Activated CD4-positive, alpha-beta memory T cell treated with anti-CD3 and anti-CD28 coated beads for 36 hours (primary cell): ENCODE measurements around the gene CAMK2D. TPM values are rescaled to one million over a fixed set of nuclear protein-coding genes. Genes with fewer than 3 reads are reported as not detected.
A peak's percentile ranks its signal among the peaks of the same experiment; 100 is the strongest.

Experiments used
- CTCF ChIA-PET: fragments of 350-600 bp; sonication (Branson Sonifier 250); formaldehyde crosslinking; loops from one replicate; lab custom pipeline; 2021; ENCODE audit warnings: antibody characterized with exemption, inconsistent platforms; lab: Charles Lee
- POLR2A ChIA-PET: fragments of 350-600 bp; sonication (Branson Sonifier 250); formaldehyde crosslinking; loops from one replicate; lab custom pipeline; 2021; ENCODE audit warnings: antibody characterized with exemption; lab: Charles Lee
- DNase-seq: peaks from one replicate; pipeline ENCODE4 v3.0.0-alpha.2; 2020
- H3K27ac Mint-ChIP-seq: one replicate; pipeline ENCODE4 v1.8.0; 2021; ENCODE audit warnings: mixed read lengths
- H3K27me3 Mint-ChIP-seq: one replicate; pipeline ENCODE4 v1.8.0; 2021; ENCODE audit warnings: mixed read lengths
- H3K36me3 Mint-ChIP-seq: one replicate; pipeline ENCODE4 v1.8.0; 2021; ENCODE audit warnings: mixed read lengths
- H3K4me1 Mint-ChIP-seq: one replicate; pipeline ENCODE4 v1.8.0; 2021; ENCODE audit warnings: low read depth, mixed read lengths
- H3K4me3 Mint-ChIP-seq: one replicate; pipeline ENCODE4 v1.8.0; 2021; ENCODE audit warnings: mild to moderate bottlenecking, mixed read lengths
- H3K9me3 Mint-ChIP-seq: one replicate; pipeline ENCODE4 v1.8.0; 2021; ENCODE audit warnings: mixed read lengths
- intact Hi-C: fragments of 100-400 bp; cut with micrococcal nuclease; formaldehyde crosslinking; loops from one replicate; pipeline ENCODE4 v1.15.1; 2023
- total RNA-seq, 2 experiments: library from RNA; stranded (reverse); gene quantifications; one replicate each; pipeline ENCODE4 v1.2.3, GENCODE V29; 2021

CAMK2D gene
- total RNA-seq, 2 experiments from 2014 or later, result 82.5 to 82.9 TPM

GRCh38 chr4:113555868-113556267 is 205.7 kb downstream of the CAMK2D start:
- intact Hi-C loops, result no loop called here
- CTCF ChIA-PET, result interaction anchor here (2.8 kb wide), 1 partner anchor 8 kb away, joined by 13 read pairs; no protein-coding TSS in a partner anchor
- Mint-ChIP-seq H3K27ac (no peak overlapping the region), H3K9me3 (no peaks in the 10 kb centered on the region), H3K4me1 (peaks cover 3% of the 10 kb centered on the region), H3K27me3 (no peaks in the 10 kb centered on the region), H3K36me3 (peaks cover 18% of the 10 kb centered on the region), H3K4me3 (no peak overlapping the region)
- POLR2A ChIA-PET, result no interaction called here
- DNase-seq, result no peak

- POLR2A ChIA-PET, result no interaction called here
- peaks cover 13% of the 10 kb centered on the region for H3K36me3 Mint-ChIP-seq
- CTCF ChIA-PET, result interaction anchor here (1.6 kb wide), 1 partner anchor 158 kb away, joined by 3 read pairs; no protein-coding TSS in a partner anchor
- no peaks in the 10 kb centered on the region for H3K9me3 Mint-ChIP-seq
- DNase-seq, result no peak
- H3K4me1 Mint-ChIP-seq, result peaks cover 8% of the 10 kb centered on the region
- no peaks in the 10 kb centered on the region for H3K27me3 Mint-ChIP-seq
- intact Hi-C loops, result no loop called here
- no peak overlapping the region for H3K27ac Mint-ChIP-seq
- no peak overlapping the region for H3K4me3 Mint-ChIP-seq
Observed at GRCh38 chr4:113553082-113553481, 208.5 kb downstream of the CAMK2D start.

GRCh38 chr4:113550510-113550909 is 211.0 kb downstream of the CAMK2D start:
- Mint-ChIP-seq H3K4me1 (peaks cover 21% of the 10 kb centered on the region), H3K27me3 (no peaks in the 10 kb centered on the region), H3K36me3 (peaks cover 12% of the 10 kb centered on the region), H3K9me3 (no peaks in the 10 kb centered on the region), H3K4me3 (no peak overlapping the region), H3K27ac (no peak overlapping the region)
- intact Hi-C loops, result no loop called here
- no peak for DNase-seq
- ChIA-PET CTCF (no interaction called here), POLR2A (no interaction called here)

- CTCF ChIA-PET, result interaction anchor here (0.6 to 3.5 kb wide), 33 partner anchors 8 to 524 kb away, joined by 3 to 34 read pairs (median 4); no protein-coding TSS in a partner anchor
- POLR2A ChIA-PET, result interaction anchor here (0.8 to 1.2 kb wide), 3 partner anchors 9 to 214 kb away, joined by 3 to 4 read pairs (median 3); no protein-coding TSS in a partner anchor
- H3K27ac Mint-ChIP-seq, result peak overlapping the region; percentile 20
- peaks cover 21% of the 10 kb centered on the region for H3K4me1 Mint-ChIP-seq
- no peak for DNase-seq
- H3K9me3 Mint-ChIP-seq, result no peaks in the 10 kb centered on the region
- intact Hi-C loops, result loop anchor here (10.0 kb wide), 1 partner anchor 526 kb away; no protein-coding TSS in a partner anchor
- no peaks in the 10 kb centered on the region for H3K27me3 Mint-ChIP-seq
- H3K4me3 Mint-ChIP-seq, result no peak overlapping the region
- peaks cover 21% of the 10 kb centered on the region for H3K36me3 Mint-ChIP-seq
Observed at GRCh38 chr4:113548303-113548702, 213.2 kb downstream of the CAMK2D start.

- Mint-ChIP-seq H3K9me3 (no peaks in the 10 kb centered on the region), H3K4me1 (peaks cover 21% of the 10 kb centered on the region), H3K36me3 (peaks cover 24% of the 10 kb centered on the region), H3K27ac (peak overlapping the region; percentile 21), H3K27me3 (no peaks in the 10 kb centered on the region), H3K4me3 (peak overlapping the region; percentile 12)
- intact Hi-C loops, result loop anchor here (1.0 to 10.0 kb wide), 13 partner anchors 8 to 527 kb away; no protein-coding TSS in a partner anchor
- ChIA-PET POLR2A (interaction anchor here (0.7 to 1.3 kb wide), 8 partner anchors 8 to 279 kb away, joined by 3 to 4 read pairs (median 3); no protein-coding TSS in a partner anchor), CTCF (interaction anchor here (0.6 to 3.5 kb wide), 41 partner anchors 8 to 524 kb away, joined by 3 to 34 read pairs (median 4); no protein-coding TSS in a partner anchor)
- peak; percentile 95 for DNase-seq
Observed at GRCh38 chr4:113547487-113548042, 214.0 kb downstream of the CAMK2D start.

DNA sequence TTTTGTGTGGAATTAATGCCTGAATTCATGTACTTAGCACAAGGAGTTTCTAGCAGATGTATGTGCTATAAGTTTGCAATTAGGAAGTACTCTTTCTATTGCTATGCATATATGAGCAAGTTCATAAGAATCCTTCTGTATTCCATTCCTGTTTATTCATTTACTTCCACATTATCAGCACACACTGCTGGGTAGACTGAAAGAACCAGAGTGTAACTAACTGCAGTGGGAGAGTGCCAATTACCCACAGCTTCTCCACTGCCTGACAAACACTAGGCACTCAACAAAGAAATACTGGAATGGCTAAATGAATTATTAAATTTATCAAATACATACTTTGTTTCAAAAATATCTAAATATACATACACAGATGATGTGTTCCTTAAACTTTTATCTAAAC is 219.6 kb downstream of the CAMK2D start:
- peaks cover 23% of the 10 kb centered on the region for H3K36me3 Mint-ChIP-seq
- H3K27me3 Mint-ChIP-seq, result no peaks in the 10 kb centered on the region
- H3K4me1 Mint-ChIP-seq, result peaks cover 32% of the 10 kb centered on the region
- CTCF ChIA-PET, result interaction anchor here (1.2 kb wide), 1 partner anchor 75 kb away, joined by 4 read pairs; no protein-coding TSS in a partner anchor
- intact Hi-C loops, result loop anchor here (1.0 to 10.0 kb wide), 2 partner anchors 84 to 533 kb away; no protein-coding TSS in a partner anchor
- H3K4me3 Mint-ChIP-seq, result no peak overlapping the region
- no peak for DNase-seq
- H3K9me3 Mint-ChIP-seq, result no peaks in the 10 kb centered on the region
- no peak overlapping the region for H3K27ac Mint-ChIP-seq
- POLR2A ChIA-PET, result no interaction called here

- no peaks in the 10 kb centered on the region for H3K27me3 Mint-ChIP-seq
- H3K27ac Mint-ChIP-seq, result peak overlapping the region; percentile 11
- intact Hi-C loops, result loop anchor here (1.0 to 10.0 kb wide), 2 partner anchors 85 to 534 kb away; no protein-coding TSS in a partner anchor
- H3K4me1 Mint-ChIP-seq, result peaks cover 29% of the 10 kb centered on the region
- ChIA-PET POLR2A (interaction anchor here (0.8 to 1.1 kb wide), 3 partner anchors 16 to 143 kb away, joined by 3 to 4 read pairs (median 3); no protein-coding TSS in a partner anchor), CTCF (interaction anchor here (0.7 to 1.9 kb wide), 5 partner anchors 74 to 361 kb away, joined by 3 to 6 read pairs (median 4); no protein-coding TSS in a partner anchor)
- no peaks in the 10 kb centered on the region for H3K9me3 Mint-ChIP-seq
- peaks cover 27% of the 10 kb centered on the region for H3K36me3 Mint-ChIP-seq
- H3K4me3 Mint-ChIP-seq, result peak overlapping the region; percentile 1
- peak; percentile 73 for DNase-seq
Observed at GRCh38 chr4:113540859-113541258, 220.7 kb downstream of the CAMK2D start.

DNA sequence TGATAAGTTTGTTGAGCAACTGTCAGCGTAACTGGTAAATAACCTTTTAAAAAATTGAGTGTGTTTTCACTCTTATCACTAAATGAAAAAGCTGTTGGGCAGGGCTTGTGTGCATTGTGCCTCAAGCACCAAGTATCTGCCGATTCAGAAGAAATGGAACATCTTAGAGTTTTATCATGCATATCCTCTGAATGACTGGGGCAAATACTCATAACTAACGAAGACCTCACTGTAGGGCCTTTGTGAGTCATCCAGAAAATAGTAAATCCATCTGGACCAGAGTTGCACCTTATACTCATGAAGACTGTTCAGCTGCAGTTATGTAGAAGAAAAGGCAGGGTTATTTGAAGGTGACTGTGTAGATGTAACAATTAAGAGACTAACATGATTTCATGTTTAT is 222.1 kb downstream of the CAMK2D start:
- Mint-ChIP-seq H3K9me3 (no peaks in the 10 kb centered on the region), H3K36me3 (peaks cover 32% of the 10 kb centered on the region), H3K27ac (peak overlapping the region; percentile 65), H3K27me3 (no peaks in the 10 kb centered on the region), H3K4me3 (no peak overlapping the region), H3K4me1 (peaks cover 38% of the 10 kb centered on the region)
- ChIA-PET POLR2A (interaction anchor here (1.0 to 1.2 kb wide), 2 partner anchors 8 to 183 kb away, joined by 3 to 4 read pairs; no protein-coding TSS in a partner anchor), CTCF (interaction anchor here (0.7 to 1.9 kb wide), 6 partner anchors 8 to 228 kb away, joined by 3 to 7 read pairs (median 4); no protein-coding TSS in a partner anchor)
- DNase-seq, result peak; percentile 46
- intact Hi-C loops, result loop anchor here (1.0 to 2.0 kb wide), 11 partner anchors 8 to 283 kb away; no protein-coding TSS in a partner anchor

DNA sequence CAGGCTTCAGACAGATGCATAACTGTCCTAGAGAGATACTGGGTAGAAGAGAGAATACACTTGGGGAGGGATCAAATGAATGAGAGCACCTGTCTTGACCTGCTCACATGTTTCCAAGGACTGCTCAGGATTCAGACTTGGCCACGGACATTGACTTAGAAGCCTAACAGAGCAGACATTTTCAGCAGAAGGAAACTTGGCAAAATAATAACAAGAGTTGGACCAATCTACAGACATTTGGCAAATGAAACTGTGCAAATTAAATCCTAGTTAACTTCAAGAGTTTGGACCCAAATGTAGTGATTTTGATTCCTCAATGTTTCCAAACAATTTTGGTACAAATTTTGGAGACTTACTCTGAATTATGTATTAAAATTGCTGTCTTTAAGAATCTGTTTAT is 223.9 kb downstream of the CAMK2D start:
- Mint-ChIP-seq H3K4me1 (peaks cover 36% of the 10 kb centered on the region), H3K27ac (no peak overlapping the region), H3K9me3 (no peaks in the 10 kb centered on the region), H3K4me3 (no peak overlapping the region), H3K27me3 (no peaks in the 10 kb centered on the region), H3K36me3 (peaks cover 28% of the 10 kb centered on the region)
- CTCF ChIA-PET, result no interaction called here
- POLR2A ChIA-PET, result no interaction called here
- intact Hi-C loops, result loop anchor here (2.0 kb wide), 1 partner anchor 143 kb away; no protein-coding TSS in a partner anchor
- no peak for DNase-seq

DNA sequence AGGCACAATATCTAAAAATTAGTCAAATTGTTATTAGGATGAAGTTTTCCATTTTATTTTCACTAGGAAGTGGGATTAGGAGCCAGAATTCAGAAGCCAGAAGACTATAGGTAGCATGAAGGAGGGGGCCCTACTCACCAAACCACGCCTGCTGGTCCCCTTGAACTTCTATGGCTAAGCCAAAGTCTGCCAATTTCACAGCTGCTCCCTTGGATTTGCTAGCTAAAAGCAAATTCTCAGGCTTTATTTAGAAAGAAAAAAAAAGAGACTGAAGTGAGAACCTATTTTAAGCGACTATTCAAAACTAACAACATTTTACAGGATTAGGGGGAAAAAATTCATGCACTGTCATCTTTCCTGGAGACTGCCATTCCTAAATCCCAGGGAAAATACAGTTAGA is 224.3 kb downstream of the CAMK2D start:
- Mint-ChIP-seq H3K4me1 (peaks cover 35% of the 10 kb centered on the region), H3K27ac (no peak overlapping the region), H3K27me3 (no peaks in the 10 kb centered on the region), H3K9me3 (no peaks in the 10 kb centered on the region), H3K36me3 (peaks cover 30% of the 10 kb centered on the region), H3K4me3 (no peak overlapping the region)
- intact Hi-C loops, result no loop called here
- no peak for DNase-seq
- CTCF ChIA-PET, result no interaction called here
- POLR2A ChIA-PET, result no interaction called here

- POLR2A ChIA-PET, result no interaction called here
- no peaks in the 10 kb centered on the region for H3K9me3 Mint-ChIP-seq
- intact Hi-C loops, result no loop called here
- CTCF ChIA-PET, result interaction anchor here (2.4 kb wide), 1 partner anchor 13 kb away, joined by 11 read pairs; no protein-coding TSS in a partner anchor
- no peak overlapping the region for H3K4me3 Mint-ChIP-seq
- no peak for DNase-seq
- H3K4me1 Mint-ChIP-seq, result peaks cover 21% of the 10 kb centered on the region
- no peaks in the 10 kb centered on the region for H3K27me3 Mint-ChIP-seq
- no peak overlapping the region for H3K27ac Mint-ChIP-seq
- H3K36me3 Mint-ChIP-seq, result peaks cover 41% of the 10 kb centered on the region
Observed at GRCh38 chr4:113534711-113535110, 226.8 kb downstream of the CAMK2D start.

DNA sequence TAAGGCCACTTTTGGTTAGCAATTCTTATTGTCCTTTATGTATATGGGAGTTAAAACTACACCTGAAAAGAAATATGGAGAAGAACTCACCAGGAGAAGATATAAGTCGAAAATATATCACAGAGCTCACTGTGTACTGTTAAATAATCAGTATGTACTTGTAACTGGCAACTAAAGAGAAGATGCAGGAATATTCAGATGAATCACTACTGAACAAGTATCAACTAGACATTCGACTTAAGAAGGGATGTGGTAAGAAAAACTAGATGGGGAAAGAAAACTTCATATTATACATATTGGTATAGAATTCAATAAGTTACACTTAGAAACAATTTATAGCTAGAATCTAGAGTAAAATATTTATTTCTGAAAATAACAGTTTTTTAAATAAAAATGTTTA is 230.0 kb downstream of the CAMK2D start:
- ChIA-PET POLR2A (no interaction called here), CTCF (no interaction called here)
- Mint-ChIP-seq H3K27ac (no peak overlapping the region), H3K27me3 (no peaks in the 10 kb centered on the region), H3K36me3 (peaks cover 47% of the 10 kb centered on the region), H3K9me3 (no peaks in the 10 kb centered on the region), H3K4me3 (no peak overlapping the region), H3K4me1 (peaks cover 10% of the 10 kb centered on the region)
- intact Hi-C loops, result no loop called here
- DNase-seq, result no peak
